HepG2 (cell line): ENCODE measurements around the gene C5orf15. TPM values are rescaled to one million over a fixed set of nuclear protein-coding genes. Genes with fewer than 3 reads are reported as not detected.

Experiments used
- ATAC-seq: fragments of 200-7000 bp; cut with Tn5 transposase; 3 replicates; pipeline ENCODE4 v1.9.1; 2020; ENCODE audit warnings: mild to moderate bottlenecking, moderate library complexity
- BruUV-seq: library from RNA; stranded (reverse); fragments of 400-500 nt; replicated peaks from 2 replicates; lab custom pipeline; 2021; lab: Mats Ljungman, UMichigan
- CTCF ChIA-PET: fragments of 300-600 bp; formaldehyde crosslinking; extraction: SDS; loops from one replicate; lab custom pipeline; 2021; ENCODE audit warnings: low total read pairs, inconsistent platforms, low intra/inter-chr PET ratio; lab: Yijun Ruan, JAX
- POLR2A ChIA-PET: fragments of 350-600 bp; sonication (Branson Sonifier 250); formaldehyde crosslinking; loops from one replicate; lab custom pipeline; 2020; ENCODE audit warnings: antibody characterized with exemption, inconsistent platforms; lab: Yijun Ruan, JAX
- DNase-seq: peaks from one replicate; pipeline ENCODE4 v3.0.0-alpha.2; 2015; ENCODE audit warnings: low spot score
- FAIRE-seq: peaks from 3 replicates; lab custom pipeline; 2011; peaks lifted over from hg19 to GRCh38; lab: Jason Lieb, UNC
- H2AFZ ChIP-seq: one replicate; pipeline ENCODE4 v1.6.1; 2011; ENCODE audit warnings: low read length, inconsistent platforms
- H3K27ac ChIP-seq: fragments of 300-600 bp; 3 replicates; pipeline ENCODE4 v1.8.0; 2011; ENCODE audit warnings: mixed run types, mild to moderate bottlenecking, mixed read lengths, low read length, inconsistent platforms; ENCODE audit not compliant: insufficient read depth; ENCODE audit errors: extremely low read length
- H3K27me3 ChIP-seq, 2 experiments: fragments of 200-600 bp in 1 of 2; 2 replicates in 1 of 2; 3 replicates in 1 of 2; pipeline versions ENCODE4 v1.6.0 to v1.8.0; 2011; ENCODE audit warnings: low read length in 2 of 2, mild to moderate bottlenecking in 2 of 2, moderate library complexity in 2 of 2, inconsistent platforms in 1 of 2; ENCODE audit not compliant: insufficient read depth in 2 of 2, control insufficient read depth in 1 of 2
- H3K36me3 ChIP-seq, 2 experiments: fragments of 200-600 bp in 1 of 2; replicated peaks in 1 of 2; 2 replicates in 1 of 2; 3 replicates in 1 of 2; pipeline versions ENCODE4 v1.5.1 to v1.8.0; 2011; ENCODE audit warnings: low read length in 2 of 2, inconsistent platforms in 1 of 2; ENCODE audit not compliant: insufficient read depth in 2 of 2, control insufficient read depth in 1 of 2
- H3K4me1 ChIP-seq: 2 replicates; pipeline ENCODE4 v1.5.1; 2012; ENCODE audit warnings: low read length, inconsistent platforms; ENCODE audit not compliant: insufficient read depth
- H3K4me2 ChIP-seq: 2 replicates; pipeline ENCODE4 v1.6.0; 2011; ENCODE audit warnings: low read depth, low read length, inconsistent platforms
- H3K4me3 ChIP-seq, 3 experiments: fragments of 200-600 bp in 1 of 3; sonication (generic), shearing (Covaris generic) in 1 of 3; replicated peaks in 1 of 3; 2 replicates each; pipeline ENCODE4 v1.5.1; 2011 to 2016; ENCODE audit warnings: low read length in 3 of 3, inconsistent platforms in 2 of 3, low read depth in 2 of 3, mild to moderate bottlenecking in 2 of 3, control low read depth in 1 of 3, mixed read lengths in 1 of 3; ENCODE audit not compliant: insufficient read depth in 1 of 3
- H3K79me2 ChIP-seq: one replicate; pipeline ENCODE4 v1.6.1; 2011; ENCODE audit warnings: low read length, inconsistent platforms; ENCODE audit not compliant: insufficient read depth
- H3K9ac ChIP-seq: 2 replicates; pipeline ENCODE4 v1.6.0; 2011; ENCODE audit warnings: mild to moderate bottlenecking, low read depth, low read length, inconsistent platforms; ENCODE audit not compliant: insufficient read depth
- H3K9me3 ChIP-seq: 2 replicates; pipeline ENCODE4 v1.5.1; 2012; ENCODE audit warnings: mild to moderate bottlenecking, low read length
- H4K20me1 ChIP-seq: 2 replicates; pipeline ENCODE4 v1.6.0; 2011; ENCODE audit warnings: inconsistent platforms, mild to moderate bottlenecking, low read length, moderate library complexity; ENCODE audit not compliant: insufficient read depth
- EZH2 ChIP-seq: conservative IDR thresholded peaks from 2 replicates; pipeline ENCODE4 v1.6.1; 2012; ENCODE audit warnings: mild to moderate bottlenecking, low read depth, low read length, moderate library complexity
- POLR2G ChIP-seq: fragments of 200-400 bp; formaldehyde crosslinking; IDR thresholded peaks from 2 replicates; pipeline ENCODE4 v1.6.1; 2018; ENCODE audit warnings: mild to moderate bottlenecking, low read depth, low read length, moderate library complexity
- SRSF4 ChIP-seq: fragments of 200-400 bp; formaldehyde crosslinking; IDR thresholded peaks from one replicate; pipeline ENCODE4 v1.6.1; 2018; ENCODE audit warnings: mild to moderate bottlenecking, low read depth, low read length, moderate library complexity; ENCODE audit not compliant: poor library complexity, severe bottlenecking
- TCF7 ChIP-seq: sonication (generic); IDR thresholded peaks from 2 replicates; pipeline ENCODE4 v1.6.1; 2016; ENCODE audit warnings: antibody characterized with exemption, low read depth
- ZBTB38 ChIP-seq: sonication (generic); formaldehyde crosslinking; IDR thresholded peaks from 2 replicates; pipeline ENCODE4 v1.5.1; 2020; ENCODE audit warnings: mild to moderate bottlenecking, missing genetic modification reagents
- ZNF652 ChIP-seq: IDR thresholded peaks from 2 replicates; pipeline ENCODE4 v1.6.1; 2016; ENCODE audit warnings: low read depth, borderline replicate concordance
- ZNF740 ChIP-seq: sonication (generic); formaldehyde crosslinking; IDR thresholded peaks from 2 replicates; pipeline ENCODE4 v1.4.0; 2020; ENCODE audit warnings: missing genetic modification reagents
- WGBS: methylation state at CpG from one replicate; pipeline ENCODE4 v1.1.6; 2017; ENCODE audit warnings: low lambda C conversion rate; 5-methylcytosine and 5-hydroxymethylcytosine counted together
- in situ Hi-C: cut with HindIII; loops from 2 replicates; pipeline ENCODE4 v1.10.0; 2017; ENCODE audit warnings: low pct_unique_long_range_greater_than_20kb; ENCODE audit not compliant: extremely low pct_ligation_motif_present
- intact Hi-C: fragments of 100-400 bp; cut with micrococcal nuclease; formaldehyde crosslinking; loops from one replicate; pipeline ENCODE4 v1.10.0; 2022; ENCODE audit not compliant: unreplicated experiment
- polyA plus RNA-seq, 8 experiments: library from polyadenylated mRNA; depleted of rRNA in 3 of 8; stranded (reverse) in 7 of 8; unstranded in 1 of 8; fragments of >200 nt; fragmentation: Illumina TruSeq in 4 of 8; extraction: Trizol in 4 of 8; gene quantifications; 2 replicates each; pipeline versions ENCODE4 v1.2.1 to v1.2.3, GENCODE V29; 2011 to 2016; ENCODE audit warnings: low read depth in 4 of 8, missing spikeins in 1 of 8, mixed read lengths in 1 of 8; ENCODE audit not compliant: insufficient read depth in 1 of 8
- total RNA-seq, 5 experiments: library from RNA; depleted of rRNA; stranded (reverse); fragments of >200 nt; fragmentation: Illumina TruSeq; extraction: Trizol; gene quantifications; 2 replicates each; pipeline ENCODE4 v1.2.3, GENCODE V29; 2016; ENCODE audit warnings: low read depth in 1 of 5

Gene C5orf15
- total and polyA plus RNA-seq, 2 of the 13 experiments (the other 11 are each of a cell fraction or from before 2014, with no cell fraction given), result 58.5 to 82.7 TPM

- TF ChIP-seq EZH2, result no peak
- no peak for TF ChIP-seq SRSF4
- peak; percentile 28; the same call in 1 of the 2 replicates for TF ChIP-seq POLR2G
- TF ChIP-seq, all 625 proteins: peak for 3
Measured at GRCh38 chr5:134007581-134008265, 39.3 kb upstream of the C5orf15 start (continued).

GRCh38 chr5:134006115-134006514 is 37.7 kb upstream of the C5orf15 start:
- no peak for TF ChIP-seq ZNF652 (CRISPR knock-in tag)
- TF ChIP-seq ZNF740, result no peak
- TF ChIP-seq ZBTB38 (CRISPR knock-in tag), result peak; percentile 84; the same call in 1 of the 2 replicates
- TF ChIP-seq TCF7, result no peak
- POLR2A ChIA-PET, result interaction anchor here (0.7 to 7.4 kb wide), 10 partner anchors 10 to 119 kb away, joined by 3 to 192 read pairs (median 8); partner anchors contain the start of genes C5orf15 and TCF7
- intact Hi-C loops (no loop called here), in situ Hi-C loops (no loop called here)
- H3K9ac ChIP-seq, result peak overlapping the region; percentile 97
- no TSS peak for BruUV-seq
- H3K27ac ChIP-seq, result peak overlapping the region; percentile 95
- no peaks in the 10 kb centered on the region for H3K9me3 ChIP-seq
- peak overlapping the region; percentile 70 to 96 (median 92); a peak in 5 of 6 replicates for H3K4me3 ChIP-seq
- H3K4me1 ChIP-seq, result peaks cover 38% of the 10 kb centered on the region
- peaks cover under 1 to 5% of the 10 kb centered on the region in 2 experiments; a peak in 2 of 5 replicates for H3K36me3 ChIP-seq
- DNase-seq, result no peak
- no peak for ATAC-seq
- FAIRE-seq, result no peak
- H3K79me2 ChIP-seq, result peaks cover 46% of the 10 kb centered on the region
- no peaks in the 10 kb centered on the region; a peak in 1 of 5 replicates for H3K27me3 ChIP-seq
- H2AFZ ChIP-seq, result no peak overlapping the region
- H3K4me2 ChIP-seq, result peak overlapping the region; percentile 95
- H4K20me1 ChIP-seq, result peaks cover 14% of the 10 kb centered on the region
- CTCF ChIA-PET, result interaction anchor here (1.2 kb wide), 1 partner anchor 20 kb away, joined by 3 read pairs; no protein-coding TSS in a partner anchor
- WGBS, result 84% methylated on average over 12 of the region's 13 CpGs
